Naive thymus-derived CD8-positive, alpha-beta T cell (primary cell): ENCODE data around the gene KIFC3. TPM values are rescaled to one million over a fixed set of nuclear protein-coding genes. Genes with fewer than 3 reads are reported as not detected.
"Not testable (repeated sequence)": the region's sequence is repeated elsewhere in the genome, so short reads cannot be mapped to it uniquely, and the experiment has no call there.

Experiments
- ATAC-seq, 2 donors: fragments of 150-1000 bp; cut with Tn5 transposase in 1 of 2; sonication (Bioruptor Pico), chemical (Tn5 transposase) in 1 of 2; 1 replicate in 1 of 2; 2 replicates in 1 of 2; pipeline ENCODE4 v1.10.0; 2021; ENCODE audit warnings: mild to moderate bottlenecking in 2 of 2, moderate library complexity in 2 of 2
- POLR2A ChIA-PET: fragments of 350-600 bp; sonication (Branson Sonifier 250); formaldehyde crosslinking; loops from one replicate; lab custom pipeline; 2021; ENCODE audit warnings: antibody characterized with exemption; lab: Charles Lee
- DNase-seq, 10 donors: peaks; one replicate each; pipeline versions ENCODE4 v3.0.0 to v3.0.0-alpha.2; 2020 to 2022
- H3K27ac Mint-ChIP-seq, 10 donors: one replicate each; pipeline ENCODE4 v1.8.0; 2020 to 2022; ENCODE audit warnings: mild to moderate bottlenecking in 10 of 10, mixed read lengths in 10 of 10, moderate library complexity in 4 of 10, inconsistent platforms in 1 of 10
- H3K27me3 Mint-ChIP-seq, 5 donors: one replicate each; pipeline ENCODE4 v1.8.0; 2021 to 2022; ENCODE audit warnings: mixed read lengths in 5 of 5
- H3K36me3 Mint-ChIP-seq, 3 donors: one replicate each; pipeline ENCODE4 v1.8.0; 2020 to 2022; ENCODE audit warnings: mixed read lengths in 3 of 3, mild to moderate bottlenecking in 2 of 3, inconsistent platforms in 1 of 3
- H3K4me1 Mint-ChIP-seq, 4 donors: one replicate each; pipeline ENCODE4 v1.8.0; 2021 to 2022; ENCODE audit warnings: mixed read lengths in 4 of 4
- H3K4me3 Mint-ChIP-seq, 10 donors: one replicate each; pipeline ENCODE4 v1.8.0; 2020 to 2022; ENCODE audit warnings: mild to moderate bottlenecking in 10 of 10, mixed read lengths in 10 of 10, moderate library complexity in 6 of 10, inconsistent platforms in 1 of 10
- H3K9me3 Mint-ChIP-seq, 9 donors: one replicate each; pipeline ENCODE4 v1.8.0; 2020 to 2022; ENCODE audit warnings: mixed read lengths in 9 of 9, mild to moderate bottlenecking in 3 of 9, inconsistent platforms in 1 of 9, moderate library complexity in 1 of 9
- polyA plus RNA-seq, 3 donors: library from polyadenylated mRNA; unstranded; fragments of 300-500 nt; fragmentation: Illumina TruSeq; gene quantifications; one replicate each; pipeline ENCODE4 v1.2.3, GENCODE V29; 2021
- total RNA-seq, 8 experiments: library from RNA in 2 of 8; stranded (reverse) in 2 of 8; gene quantifications; one replicate each; pipeline ENCODE4 v1.2.3 and lab custom pipeline; 2021 to 2026

KIFC3 gene
- total and polyA plus RNA-seq, 5 experiments from 2014 or later = 0.23 to 0.44 (median 0.36) TPM; not detected in 2

DNA sequence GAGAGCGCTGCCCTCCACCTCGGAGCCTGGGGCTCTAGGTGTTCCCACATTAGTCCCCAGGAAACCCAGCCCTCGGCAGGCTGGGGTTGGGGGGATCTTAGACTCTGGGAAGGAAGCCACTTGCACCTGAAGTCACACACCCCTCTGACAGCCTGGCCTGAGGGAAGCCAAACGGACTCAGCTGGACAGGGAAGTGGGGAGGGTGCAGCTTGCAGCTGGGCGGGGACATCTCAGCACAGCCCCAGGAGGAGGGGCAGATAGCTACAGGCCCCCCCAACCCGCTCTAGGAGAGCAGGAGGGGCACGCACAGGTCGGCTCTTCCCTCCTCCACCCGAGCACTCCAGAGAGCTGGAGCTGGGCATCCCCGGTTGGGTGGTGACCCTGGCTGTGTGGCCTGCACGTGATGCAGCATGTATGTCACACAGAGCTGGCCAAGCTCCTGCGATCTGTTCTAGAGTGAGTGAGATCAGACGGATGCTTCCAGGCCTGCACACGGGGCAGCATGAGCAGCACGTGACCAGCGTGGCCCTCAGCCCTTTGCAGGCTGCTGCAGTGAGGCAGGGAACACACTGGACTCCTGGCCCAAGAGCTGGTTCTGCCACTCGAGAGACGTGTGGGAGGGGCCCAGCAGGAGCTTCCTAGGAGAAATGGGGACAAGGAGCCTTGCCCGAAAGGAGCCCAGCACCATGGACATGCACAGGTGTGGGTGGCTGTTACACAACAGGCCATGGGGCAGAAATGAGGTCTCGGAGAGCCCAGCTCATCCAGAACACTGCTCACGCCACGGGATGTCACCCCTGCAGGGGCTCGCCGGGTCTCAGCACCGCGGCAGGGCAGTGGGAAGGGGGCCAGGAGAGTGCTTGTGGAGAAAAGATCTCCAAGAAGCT lies 15.4 kb downstream of the KIFC3 start:
- ATAC-seq (no peak), DNase-seq (no peak)
- no peak overlapping the region for H3K27ac Mint-ChIP-seq
- H3K4me1 Mint-ChIP-seq = peaks cover 0 to 4% (median 2%) of the 10 kb centered on the region in 4 donors
- POLR2A ChIA-PET = no interaction called here
- no peak overlapping the region for H3K4me3 Mint-ChIP-seq
- H3K27me3 Mint-ChIP-seq = no peaks in the 10 kb centered on the region
- H3K9me3 Mint-ChIP-seq = no peaks in the 10 kb centered on the region
- no peaks in the 10 kb centered on the region for H3K36me3 Mint-ChIP-seq

DNA sequence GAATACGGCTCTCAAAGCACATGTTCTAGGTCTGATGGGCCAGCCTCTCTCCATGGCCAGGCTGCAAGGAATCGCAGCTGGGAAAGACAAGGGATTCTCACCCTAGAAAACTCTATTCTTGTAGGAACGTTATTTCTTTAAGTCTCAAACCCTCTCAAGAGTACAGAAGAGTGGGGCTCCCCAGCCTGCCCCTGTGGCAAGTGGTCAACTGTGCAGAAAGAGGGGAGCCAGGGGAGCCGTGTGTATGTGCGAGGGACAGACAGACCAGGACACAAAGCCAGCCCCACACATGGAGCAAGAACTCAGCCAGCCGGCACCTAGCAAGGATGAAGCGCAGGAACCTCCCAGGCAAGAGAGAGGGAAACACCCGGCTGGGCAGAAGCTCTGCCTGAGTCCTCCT lies 16.4 kb downstream of the KIFC3 start:
- H3K36me3 Mint-ChIP-seq = no peaks in the 10 kb centered on the region
- H3K9me3 Mint-ChIP-seq = no peaks in the 10 kb centered on the region
- H3K4me3 Mint-ChIP-seq = no peak overlapping the region
- DNase-seq (no peak), ATAC-seq (no peak)
- no peak overlapping the region for H3K27ac Mint-ChIP-seq
- H3K27me3 Mint-ChIP-seq = no peaks in the 10 kb centered on the region
- POLR2A ChIA-PET = no interaction called here
- peaks cover 0 to 4% (median 2%) of the 10 kb centered on the region in 4 donors for H3K4me1 Mint-ChIP-seq

DNA sequence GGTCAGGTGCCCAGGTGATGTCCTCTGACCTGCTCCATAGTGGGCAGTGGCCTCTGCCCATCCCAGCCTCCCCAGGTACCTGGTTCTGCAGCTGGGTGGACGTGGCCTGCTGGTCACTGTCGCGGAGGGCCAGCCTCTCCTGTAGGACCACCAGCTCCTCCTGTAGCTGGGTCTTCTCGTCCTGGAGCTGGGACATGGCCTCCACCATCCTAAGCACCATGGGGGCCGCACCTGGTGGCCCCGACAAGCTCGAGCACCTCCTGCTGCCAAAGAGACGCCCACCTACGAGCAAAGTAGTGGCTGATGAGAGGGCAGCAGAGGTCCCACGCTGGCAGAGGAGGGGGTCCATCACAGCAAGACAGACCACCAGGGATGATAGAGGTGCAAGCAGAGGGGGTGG lies 16.9 kb downstream of the KIFC3 start:
- Mint-ChIP-seq H3K4me1 (peaks cover 0 to 4% (median 2%) of the 10 kb centered on the region in 4 donors), H3K9me3 (no peaks in the 10 kb centered on the region), H3K27ac (no peak overlapping the region), H3K27me3 (no peaks in the 10 kb centered on the region), H3K36me3 (no peaks in the 10 kb centered on the region), H3K4me3 (no peak overlapping the region)
- ATAC-seq (no peak), DNase-seq (no peak)
- POLR2A ChIA-PET = no interaction called here

DNA sequence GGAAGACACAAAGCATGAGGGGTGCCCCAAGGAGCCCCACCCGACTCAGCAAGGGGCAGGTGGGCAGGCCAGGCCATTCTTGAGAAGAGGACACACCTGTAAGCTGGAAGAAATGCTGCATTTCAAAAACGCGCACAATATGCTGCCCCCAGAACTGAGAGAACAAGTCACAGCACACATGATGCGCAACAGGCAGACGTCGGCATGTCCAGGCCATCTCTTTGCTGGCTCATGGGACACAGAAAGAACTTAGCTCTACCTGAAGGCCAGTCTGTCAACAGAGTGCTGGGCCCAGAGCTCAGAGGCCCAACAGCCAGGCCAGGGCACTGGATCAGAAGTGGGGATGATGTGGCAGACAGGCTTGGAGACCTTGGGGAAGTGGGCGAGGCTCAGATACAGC lies 18.0 kb downstream of the KIFC3 start:
- Mint-ChIP-seq H3K27ac (peak overlapping the region in 1 of 10 donors; percentile 43), H3K4me1 (peaks cover 0 to 4% (median 2%) of the 10 kb centered on the region in 4 donors), H3K9me3 (no peaks in the 10 kb centered on the region), H3K36me3 (no peaks in the 10 kb centered on the region), H3K4me3 (no peak overlapping the region), H3K27me3 (no peaks in the 10 kb centered on the region)
- ATAC-seq (no peak), DNase-seq (no peak)
- POLR2A ChIA-PET = no interaction called here

DNA sequence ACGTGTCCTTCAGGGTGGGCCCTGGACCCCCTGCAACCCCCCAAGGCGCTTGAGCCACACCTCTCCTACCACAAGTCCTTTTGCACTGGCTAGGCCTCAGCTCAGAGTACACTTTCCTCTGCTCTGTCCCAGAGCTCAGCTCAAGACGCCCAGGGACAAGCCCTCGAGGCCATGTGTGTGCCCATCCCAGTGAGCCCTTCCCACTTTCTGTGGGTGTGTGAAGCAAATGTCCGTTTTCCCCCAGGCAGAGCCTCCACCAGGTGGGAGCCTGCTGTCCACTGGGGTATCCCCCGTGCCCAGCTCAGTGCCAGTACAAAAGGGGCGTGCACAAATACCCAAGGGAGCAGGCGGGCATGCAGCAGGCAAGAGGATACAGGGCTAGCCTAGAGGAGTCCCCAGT lies 18.4 kb downstream of the KIFC3 start:
- no peak overlapping the region for H3K27ac Mint-ChIP-seq
- H3K27me3 Mint-ChIP-seq = no peaks in the 10 kb centered on the region
- no peak overlapping the region for H3K4me3 Mint-ChIP-seq
- no peaks in the 10 kb centered on the region for H3K36me3 Mint-ChIP-seq
- H3K9me3 Mint-ChIP-seq = no peaks in the 10 kb centered on the region
- POLR2A ChIA-PET = no interaction called here
- peaks cover 0 to 4% (median under 1%) of the 10 kb centered on the region in 4 donors for H3K4me1 Mint-ChIP-seq
- DNase-seq (no peak), ATAC-seq (no peak)

DNA sequence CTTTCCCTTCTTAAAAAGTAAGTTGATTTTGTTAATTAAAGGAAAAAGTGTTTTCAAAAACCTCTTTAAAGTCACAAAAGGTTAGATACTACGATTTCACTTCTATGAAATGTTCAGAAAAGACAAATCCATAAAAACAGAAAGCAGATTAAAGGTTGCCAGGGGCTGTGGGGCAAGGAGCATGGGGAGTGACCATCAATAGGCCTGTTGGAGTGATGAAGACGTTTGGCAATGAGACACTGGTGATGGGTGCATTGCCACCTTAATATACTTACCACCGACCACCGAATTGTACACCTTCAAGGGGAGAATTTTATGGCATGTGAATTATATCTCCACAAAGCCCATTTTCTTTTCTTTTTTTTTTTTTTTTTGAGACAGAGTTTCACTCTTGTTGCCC lies 19.2 kb downstream of the KIFC3 start:
- H3K9me3 Mint-ChIP-seq = no peaks in the 10 kb centered on the region
- POLR2A ChIA-PET = no interaction called here
- H3K27me3 Mint-ChIP-seq = no peaks in the 10 kb centered on the region
- H3K4me1 Mint-ChIP-seq = peaks cover 0 to 4% (median under 1%) of the 10 kb centered on the region in 4 donors
- no peaks in the 10 kb centered on the region for H3K36me3 Mint-ChIP-seq
- no peak overlapping the region for H3K4me3 Mint-ChIP-seq
- DNase-seq = no peak
- ATAC-seq = no peak
- peak overlapping the region in 1 of 10 donors; percentile 9 for H3K27ac Mint-ChIP-seq

DNA sequence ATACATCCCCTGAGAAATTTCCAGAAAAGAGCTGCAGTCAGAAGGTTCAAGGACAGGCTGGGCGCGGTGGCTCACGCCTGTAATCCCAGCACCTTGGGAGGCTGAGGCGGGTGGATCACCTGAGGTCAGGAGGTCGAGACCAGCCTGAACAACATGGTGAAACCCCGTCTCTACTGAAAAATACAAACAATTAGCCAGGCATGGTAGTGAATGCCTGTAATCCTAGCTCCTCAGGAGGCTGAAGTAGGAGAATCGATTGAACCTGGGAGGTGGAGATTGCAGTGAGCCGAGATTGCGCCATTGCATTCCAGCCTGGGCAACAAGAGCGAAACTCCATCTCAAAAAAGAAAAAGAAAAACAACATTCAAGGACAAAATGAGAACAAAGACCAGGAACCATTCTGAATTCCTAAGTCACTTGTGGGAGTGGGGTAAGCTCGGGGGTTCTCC lies 19.7 kb downstream of the KIFC3 start:
- ATAC-seq, POLR2A ChIA-PET, DNase-seq, H3K27me3 Mint-ChIP-seq, H3K27ac Mint-ChIP-seq, H3K4me3 Mint-ChIP-seq, H3K9me3 Mint-ChIP-seq, H3K4me1 Mint-ChIP-seq, H3K36me3 Mint-ChIP-seq: not testable (repeated sequence)

DNA sequence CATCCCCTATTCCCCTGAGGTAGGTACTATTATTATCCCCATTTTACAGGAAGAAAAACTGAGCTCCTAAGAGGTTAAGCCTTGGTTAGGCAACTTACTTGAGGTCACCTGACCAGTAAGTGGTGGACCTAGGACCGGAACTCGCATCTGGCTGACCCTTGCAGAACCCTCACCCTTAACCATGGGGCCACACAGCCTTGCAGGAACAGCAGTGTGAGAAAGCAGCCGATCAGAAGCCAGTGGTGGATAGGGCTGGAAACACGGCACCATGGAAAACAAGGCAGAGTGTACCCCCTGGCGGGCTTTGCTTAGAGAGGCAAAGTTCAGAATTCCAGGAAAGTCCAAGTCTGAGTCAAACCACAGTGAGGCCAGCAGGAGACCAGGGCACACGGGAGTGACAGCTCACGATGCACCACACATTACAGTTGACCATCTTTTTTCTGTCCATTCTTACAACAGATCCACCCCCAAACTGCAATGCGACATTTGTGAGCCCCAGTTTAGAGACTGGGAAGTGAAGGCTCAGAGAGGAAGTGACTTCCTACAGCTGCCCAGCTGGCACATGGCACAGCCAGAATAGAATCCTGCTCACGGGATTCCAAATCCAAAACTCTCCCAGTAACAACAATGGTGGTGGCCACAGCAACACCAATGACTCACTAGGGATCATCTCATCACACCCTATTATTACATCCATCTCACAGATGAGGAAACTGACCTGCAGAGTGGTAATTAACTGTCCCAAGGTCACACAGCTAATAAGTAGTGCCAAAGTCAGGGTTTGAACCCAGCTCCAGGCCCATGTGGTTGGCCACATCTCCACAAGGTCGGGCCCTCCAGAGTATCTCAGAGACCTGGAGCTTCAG lies 20.3 kb downstream of the KIFC3 start:
- Mint-ChIP-seq H3K27me3 (no peaks in the 10 kb centered on the region), H3K4me3 (no peak overlapping the region), H3K4me1 (peaks cover 0 to 4% (median 0%) of the 10 kb centered on the region in 4 donors), H3K36me3 (no peaks in the 10 kb centered on the region), H3K27ac (peak overlapping the region in 1 of 10 donors; percentile 85), H3K9me3 (no peaks in the 10 kb centered on the region)
- POLR2A ChIA-PET = no interaction called here
- DNase-seq = no peak
- ATAC-seq = no peak

DNA sequence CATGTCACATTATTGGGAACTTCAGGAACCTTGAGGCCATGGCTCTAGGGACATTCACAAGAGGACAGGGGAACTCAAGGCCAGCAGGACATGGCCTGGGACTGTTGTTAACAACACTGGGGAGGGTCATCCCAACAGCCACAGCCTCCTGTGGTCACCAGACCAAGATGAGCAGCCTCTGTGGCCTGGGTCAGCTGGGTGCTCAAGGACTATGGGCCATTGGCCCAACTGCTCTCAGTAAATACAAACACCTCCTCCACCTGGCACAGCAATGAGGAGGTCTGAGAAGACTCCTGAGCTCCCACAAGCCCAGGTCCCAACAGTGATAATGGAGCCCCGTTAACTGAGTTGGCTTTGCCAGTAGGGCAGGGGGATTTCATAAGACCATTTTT lies 20.9 kb downstream of the KIFC3 start:
- Mint-ChIP-seq H3K4me1 (peaks cover 0 to 4% (median 0%) of the 10 kb centered on the region in 4 donors), H3K27me3 (no peaks in the 10 kb centered on the region), H3K4me3 (no peak overlapping the region), H3K27ac (no peak overlapping the region), H3K36me3 (no peaks in the 10 kb centered on the region), H3K9me3 (no peaks in the 10 kb centered on the region)
- DNase-seq (no peak), ATAC-seq (no peak)
- POLR2A ChIA-PET = no interaction called here

DNA sequence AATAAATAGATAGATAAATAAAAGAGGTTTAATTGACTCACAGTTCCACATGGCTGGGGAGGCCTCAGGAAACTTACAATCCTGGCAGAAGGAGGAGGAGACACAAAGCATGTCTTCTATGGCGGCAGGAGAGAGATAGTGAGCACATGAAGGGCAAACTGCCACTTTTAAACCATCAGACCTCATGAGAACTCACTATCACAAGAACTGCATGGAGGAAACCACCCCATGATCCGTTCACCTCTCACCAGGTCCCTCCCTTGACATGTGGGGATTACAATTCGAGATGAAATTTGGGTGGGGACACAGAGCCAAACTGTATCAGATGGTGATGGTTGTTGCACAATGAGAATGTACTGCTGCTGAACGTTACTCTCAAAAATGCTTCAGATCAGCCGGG lies 22.5 kb downstream of the KIFC3 start:
- DNase-seq, ATAC-seq, H3K4me3 Mint-ChIP-seq, H3K4me1 Mint-ChIP-seq, H3K36me3 Mint-ChIP-seq, H3K9me3 Mint-ChIP-seq, POLR2A ChIA-PET, H3K27me3 Mint-ChIP-seq, H3K27ac Mint-ChIP-seq: not testable (repeated sequence)

DNA sequence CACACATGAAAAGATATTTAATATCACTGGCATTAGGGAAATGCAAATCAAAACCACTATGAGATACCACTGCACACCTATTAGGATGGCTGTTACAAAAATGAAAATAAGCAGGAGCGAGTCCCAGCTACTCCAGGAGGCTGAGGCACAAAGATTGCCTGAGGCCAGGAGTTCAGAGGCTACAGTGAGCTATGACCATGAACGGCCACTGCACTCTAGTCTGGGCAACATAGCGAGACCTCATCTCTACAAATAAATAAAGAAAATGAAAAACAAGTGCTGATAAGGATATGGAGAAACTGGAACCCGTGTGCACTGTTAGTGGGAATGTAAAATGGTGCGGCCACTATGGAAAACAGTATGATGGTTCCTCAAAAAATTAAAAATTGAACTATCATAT lies 23.6 kb downstream of the KIFC3 start:
- Mint-ChIP-seq H3K27me3 (no peaks in the 10 kb centered on the region), H3K27ac (no peak overlapping the region), H3K36me3 (no peaks in the 10 kb centered on the region), H3K9me3 (no peaks in the 10 kb centered on the region), H3K4me3 (no peak overlapping the region), H3K4me1 (no peaks in the 10 kb centered on the region)
- no peak for ATAC-seq
- DNase-seq = no peak
- POLR2A ChIA-PET = no interaction called here

DNA sequence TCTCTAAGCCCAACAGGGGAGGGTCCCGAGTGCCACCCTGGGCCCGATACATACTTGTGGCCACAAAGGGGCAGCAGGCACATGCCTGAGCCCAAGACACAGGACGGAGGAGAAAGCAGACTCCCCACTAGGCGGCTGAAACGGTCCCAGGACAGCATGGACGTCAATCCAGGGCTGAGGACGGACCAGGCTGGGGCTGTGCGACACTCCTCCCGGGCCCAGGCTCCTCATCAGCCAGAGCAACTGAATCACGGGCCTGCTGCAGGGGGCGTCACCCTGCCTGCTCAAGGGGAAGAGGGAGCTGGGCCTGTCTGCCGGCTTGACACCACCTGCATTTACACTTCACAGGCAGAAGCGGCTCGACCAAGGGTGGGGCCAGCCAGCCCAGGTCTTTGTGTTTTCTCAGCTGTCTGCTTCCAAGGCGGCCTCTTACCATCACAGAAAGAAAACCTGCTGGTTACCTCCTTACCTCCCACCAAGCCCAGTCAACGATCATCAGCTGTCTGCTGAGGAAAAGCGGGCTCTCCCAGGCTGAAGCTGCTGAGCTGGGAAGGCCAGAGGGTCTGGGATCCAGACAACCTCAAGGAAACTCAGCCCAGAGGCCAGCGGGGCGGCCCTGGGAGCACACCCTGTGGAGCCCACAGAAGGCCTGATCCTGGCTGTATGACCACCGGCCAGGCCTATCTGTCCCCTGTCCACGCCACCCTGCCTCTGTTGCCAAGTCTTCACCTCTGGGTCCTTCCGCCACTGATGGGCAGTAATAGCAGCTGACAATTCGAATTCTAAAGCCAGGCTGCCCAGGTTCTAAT lies 26.4 kb downstream of the KIFC3 start:
- Mint-ChIP-seq H3K27ac (no peak overlapping the region), H3K36me3 (no peaks in the 10 kb centered on the region), H3K4me3 (no peak overlapping the region), H3K27me3 (no peaks in the 10 kb centered on the region), H3K4me1 (no peaks in the 10 kb centered on the region), H3K9me3 (no peaks in the 10 kb centered on the region)
- ATAC-seq (no peak), DNase-seq (no peak)
- POLR2A ChIA-PET = no interaction called here
